Embryonic facial prominence (tissue), 1 donor: ENCODE data around the gene CCL5.

Source experiments
- DNase-seq: peaks from one replicate; pipeline ENCODE4 v3.0.0-alpha.2; 2016; ENCODE audit errors: extremely low spot score

The CCL5 gene

GRCh38 chr17:35867574-35867973 lies 12.6 kb downstream of the CCL5 start:
- no peak for DNase-seq

DNA sequence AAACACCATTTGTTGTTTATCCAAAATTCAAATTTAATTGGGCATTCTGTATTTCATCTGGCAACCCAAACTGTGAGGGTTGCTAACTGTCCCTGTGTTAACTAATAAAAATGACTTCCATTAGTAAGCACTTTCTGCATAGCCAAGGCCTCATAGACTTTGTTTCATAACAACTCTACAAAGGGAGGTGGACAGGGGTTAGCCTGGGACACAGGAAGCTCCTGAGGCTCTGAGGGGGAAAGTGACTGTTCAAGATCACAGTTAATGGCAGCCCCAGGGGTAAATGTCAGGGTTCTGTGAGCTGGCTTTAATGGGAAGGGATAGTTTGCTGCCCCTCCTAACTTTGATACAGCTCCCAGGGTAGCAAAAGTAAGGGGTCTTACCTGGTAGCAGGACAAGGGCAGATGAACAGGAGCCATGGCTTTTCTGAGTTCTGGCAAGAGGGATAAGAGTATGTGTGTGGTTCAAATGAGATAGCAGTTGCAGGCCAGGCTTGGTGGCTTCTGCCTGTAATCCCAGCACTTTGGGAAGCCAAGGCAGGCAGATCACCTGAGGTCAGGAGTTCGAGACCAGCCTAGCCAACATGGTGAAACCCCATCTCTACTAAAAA lies 13.7 kb downstream of the CCL5 start:
- DNase-seq = no peak

- no peak for DNase-seq
Observed at GRCh38 chr17:35865412-35866340, 14.5 kb downstream of the CCL5 start.

DNA sequence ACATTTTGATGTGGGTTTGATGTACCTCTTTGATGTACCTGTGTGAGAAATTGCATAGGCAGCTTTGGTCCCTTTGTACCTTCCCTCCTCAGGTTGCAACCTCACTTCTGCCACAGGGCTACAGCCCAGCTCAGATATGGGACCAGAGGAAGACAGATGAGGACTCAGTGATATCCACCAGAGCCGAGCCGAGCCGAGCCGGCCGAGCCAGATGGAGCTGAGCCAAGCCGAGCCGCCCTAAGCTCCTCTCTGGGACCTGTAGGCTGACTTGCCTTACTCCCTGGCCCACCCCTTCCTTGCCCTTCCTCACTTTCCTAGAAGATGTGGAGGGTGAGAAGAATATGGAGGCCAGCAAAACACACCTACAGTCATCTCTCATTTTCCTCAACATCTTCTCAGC lies 15.3 kb downstream of the CCL5 start:
- no peak for DNase-seq

DNA sequence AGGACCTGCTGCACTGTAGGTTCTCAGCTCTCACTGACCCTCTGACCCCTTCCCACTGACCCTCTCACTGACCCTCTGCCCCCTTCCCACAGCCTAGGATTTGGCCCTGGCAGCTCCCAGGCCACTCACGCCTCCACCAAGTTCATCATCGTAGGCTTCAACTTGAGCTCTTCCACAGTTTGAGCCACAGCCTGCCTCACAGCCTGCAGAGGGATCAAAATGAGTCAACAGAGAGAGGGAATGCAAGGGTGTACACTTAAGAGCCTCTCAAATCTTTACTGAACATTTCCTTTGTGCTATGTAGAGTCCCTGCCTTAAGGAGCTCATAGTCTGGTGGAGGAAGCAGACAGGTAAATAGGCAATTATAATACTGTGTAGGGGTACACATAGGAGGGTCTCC lies 23.6 kb downstream of the CCL5 start:
- DNase-seq = no peak

- no peak for DNase-seq
Observed at GRCh38 chr17:35855965-35856364, 24.2 kb downstream of the CCL5 start.

DNA sequence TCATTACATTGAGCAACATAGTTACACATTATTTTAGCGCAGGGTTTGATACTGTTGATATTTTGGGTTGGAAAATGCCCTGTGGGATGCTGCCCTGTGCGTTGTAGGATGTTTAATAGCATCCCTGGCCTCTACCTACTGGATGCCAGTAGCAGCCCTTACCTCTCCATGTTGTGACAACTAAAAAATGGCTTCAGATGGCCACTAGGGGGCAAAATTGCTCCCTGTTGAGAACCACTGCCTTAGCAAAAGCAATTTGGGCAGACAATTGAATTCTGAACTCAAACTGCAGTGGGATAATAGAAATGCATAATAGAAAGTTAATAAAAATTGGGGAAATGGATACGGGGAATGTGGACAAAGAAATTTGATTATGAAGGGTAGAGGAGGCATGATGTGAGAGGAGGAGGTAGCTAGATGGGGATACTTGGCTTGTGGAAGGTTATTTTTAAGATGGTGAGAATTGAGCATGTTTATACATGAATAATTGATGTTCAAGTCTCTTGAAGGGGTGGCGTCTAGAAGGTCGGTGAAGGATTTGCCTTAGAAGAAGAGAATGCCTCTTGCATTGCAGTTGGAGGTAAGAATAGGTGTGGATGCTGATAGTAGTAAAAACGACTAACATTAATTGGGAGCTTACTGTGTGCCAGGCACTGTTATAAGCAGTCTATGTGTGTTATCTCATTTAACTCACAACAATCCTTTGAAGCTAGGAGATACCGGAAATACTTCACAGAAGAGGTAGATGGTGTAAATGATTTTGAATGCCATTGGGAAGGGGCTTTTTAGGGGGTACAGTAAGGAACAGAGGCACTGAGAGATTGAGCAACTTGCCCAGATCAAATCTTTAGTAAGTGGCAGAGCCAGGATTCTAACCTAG lies 30.5 kb downstream of the CCL5 start:
- no peak for DNase-seq

DNA sequence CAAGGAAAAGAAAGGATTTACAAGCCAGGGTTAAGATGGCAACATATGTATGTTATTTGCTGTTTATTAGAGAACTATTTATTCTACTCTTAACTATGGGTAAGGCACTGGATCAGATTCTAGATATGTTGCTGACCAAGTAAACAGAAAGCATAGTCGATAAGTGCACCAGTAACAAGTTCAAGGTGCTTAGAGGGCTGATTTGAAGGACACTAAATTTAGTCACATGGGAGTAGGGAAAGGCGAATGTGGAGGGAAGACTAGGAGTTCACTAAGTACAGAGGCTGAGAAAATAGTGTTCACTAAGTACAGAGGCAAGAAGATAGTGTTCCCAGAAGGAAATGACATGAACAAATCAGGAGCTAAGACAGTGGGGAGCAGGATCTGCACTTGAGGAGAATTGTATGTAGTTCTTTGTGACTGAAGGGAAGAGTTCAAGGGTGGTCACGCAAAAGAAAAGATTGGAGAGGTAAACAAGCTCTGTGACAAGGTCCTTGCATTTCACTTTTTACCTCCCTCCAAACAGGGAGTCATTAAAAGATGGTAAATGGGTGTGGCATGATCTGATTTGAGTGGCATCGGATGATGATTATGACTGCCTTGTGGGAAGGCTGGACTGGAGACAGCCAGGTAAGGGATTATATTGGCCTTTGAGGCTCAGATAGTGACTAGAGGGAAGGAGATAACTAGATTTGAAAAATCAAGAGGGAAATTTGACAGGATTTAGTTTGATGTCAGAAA lies 32.4 kb downstream of the CCL5 start:
- DNase-seq = no peak

DNA sequence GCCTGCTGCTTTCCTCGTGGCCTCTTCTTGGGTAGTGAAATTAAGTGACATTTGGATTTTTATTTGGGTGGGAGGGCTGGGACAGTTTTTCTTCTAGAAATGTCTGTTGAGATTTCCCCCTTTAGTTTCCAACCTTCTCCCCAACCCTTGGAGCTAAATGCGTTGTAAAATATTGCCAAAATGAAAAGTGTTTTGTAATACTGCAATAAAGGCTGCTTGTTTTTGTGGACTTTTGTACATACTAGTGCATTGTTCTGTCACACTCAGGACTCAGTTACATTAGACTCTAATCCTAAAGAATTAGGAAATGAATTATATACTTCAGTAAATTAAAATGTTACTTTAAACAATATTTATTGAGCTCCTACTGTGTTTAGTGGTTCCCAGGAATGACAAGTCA lies 33.2 kb downstream of the CCL5 start:
- no peak for DNase-seq

DNA sequence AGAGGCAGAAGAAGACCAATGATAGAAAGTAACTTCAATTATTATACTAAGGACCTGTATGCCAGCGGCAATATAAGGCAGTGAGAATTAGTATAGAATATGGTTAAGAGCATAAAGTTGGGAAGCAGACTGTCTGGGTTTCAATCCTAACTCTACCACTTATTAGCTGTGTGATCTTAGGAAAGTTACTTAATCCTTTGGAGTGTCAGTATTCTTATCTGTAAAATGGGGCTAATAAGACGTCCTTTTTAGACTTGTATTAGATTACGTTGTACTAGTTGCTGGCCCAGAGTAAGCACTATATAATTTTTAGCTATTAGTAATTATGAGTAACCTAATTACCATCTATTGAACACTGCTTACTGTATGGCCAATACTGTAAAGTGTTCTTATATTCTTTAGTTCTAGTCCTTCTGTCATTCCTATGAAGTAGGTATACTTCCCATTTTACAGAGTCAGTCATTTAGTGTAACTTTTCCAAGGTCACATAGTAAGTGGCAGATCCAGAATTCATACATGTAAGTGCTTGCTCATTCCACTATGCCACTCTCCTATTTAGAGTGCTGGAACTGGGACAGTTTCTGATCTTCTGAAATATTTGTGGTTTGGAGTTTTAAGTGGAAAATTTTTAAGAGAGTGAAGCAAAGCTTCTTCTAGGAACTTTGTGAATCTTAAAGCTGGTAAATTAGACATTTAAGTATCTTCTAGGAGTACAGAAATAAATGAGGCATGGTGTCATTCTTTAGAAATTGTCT lies 33.9 kb downstream of the CCL5 start:
- DNase-seq = no peak

DNA sequence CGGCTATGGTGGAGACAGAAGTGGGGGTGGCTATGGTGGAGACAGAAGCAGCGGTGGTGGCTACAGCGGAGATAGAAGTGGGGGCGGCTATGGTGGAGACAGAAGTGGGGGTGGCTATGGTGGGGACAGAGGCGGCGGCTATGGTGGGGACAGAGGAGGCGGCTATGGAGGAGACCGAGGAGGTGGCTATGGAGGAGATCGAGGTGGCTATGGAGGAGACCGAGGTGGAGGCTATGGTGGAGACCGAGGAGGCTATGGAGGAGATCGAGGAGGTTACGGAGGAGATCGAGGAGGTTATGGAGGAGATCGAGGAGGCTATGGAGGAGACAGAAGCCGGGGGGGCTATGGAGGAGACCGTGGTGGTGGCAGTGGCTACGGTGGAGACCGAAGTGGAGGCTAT lies 35.6 kb downstream of the CCL5 start:
- no peak for DNase-seq

- no peak for DNase-seq
Observed at GRCh38 chr17:35843698-35844097, 36.5 kb downstream of the CCL5 start.

- DNase-seq = no peak
Observed at GRCh38 chr17:35842239-35842638, 37.9 kb downstream of the CCL5 start.

DNA sequence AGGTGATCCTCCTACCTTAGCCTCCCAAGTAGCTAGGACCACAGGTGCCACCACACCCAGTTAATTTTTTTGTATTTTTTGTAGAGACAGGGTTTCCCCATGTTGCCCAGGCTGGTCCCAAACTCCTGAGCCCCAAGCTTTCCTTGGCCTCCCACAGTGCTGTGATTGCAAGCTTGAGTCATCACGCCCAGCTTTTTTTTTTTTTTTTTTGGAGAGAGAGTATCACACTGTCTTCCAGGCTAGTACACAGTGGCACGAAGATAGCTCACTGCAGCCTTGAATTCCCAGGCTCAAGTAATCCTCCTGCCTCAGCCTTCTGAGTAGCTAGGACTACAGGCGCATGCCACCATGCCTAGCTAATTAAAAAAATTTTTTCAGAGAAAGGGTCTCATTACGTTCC lies 38.7 kb downstream of the CCL5 start:
- no peak for DNase-seq

GRCh38 chr17:35841101-35841500 lies 39.1 kb downstream of the CCL5 start:
- DNase-seq = no peak

- DNase-seq = no peak
Observed at GRCh38 chr17:35825206-35825605, 55.0 kb downstream of the CCL5 start.
